GM10847 (cell line): Measurements from ENCODE around the gene ALDH2.

Experiments
- POLR2A ChIP-seq: IDR thresholded peaks from 2 replicates; pipeline ENCODE4 v1.6.1; 2011; ENCODE audit not compliant: insufficient read length; ENCODE audit errors: extremely low read depth

Gene ALDH2

GRCh38 chr12:111777345-111778045 lies 10.8 kb downstream of the ALDH2 start:
- TF ChIP-seq POLR2A, result no peak

- no peak for TF ChIP-seq POLR2A
These were observed 13.4 kb downstream of the ALDH2 start for GRCh38 chr12:111780166-111780565.

- no peak for TF ChIP-seq POLR2A
These were observed 13.9 kb downstream of the ALDH2 start for GRCh38 chr12:111780615-111781014.

GRCh38 chr12:111781085-111781658 lies 14.4 kb downstream of the ALDH2 start:
- no peak for TF ChIP-seq POLR2A

GRCh38 chr12:111783046-111783445 lies 16.3 kb downstream of the ALDH2 start:
- no peak for TF ChIP-seq POLR2A

GRCh38 chr12:111784953-111785352 lies 18.2 kb downstream of the ALDH2 start:
- no peak for TF ChIP-seq POLR2A

GRCh38 chr12:111785651-111786050 lies 18.9 kb downstream of the ALDH2 start:
- TF ChIP-seq POLR2A, result no peak

- no peak for TF ChIP-seq POLR2A
These were observed 21.5 kb downstream of the ALDH2 start for GRCh38 chr12:111788178-111788654.

GRCh38 chr12:111789779-111790178 lies 23.0 kb downstream of the ALDH2 start:
- TF ChIP-seq POLR2A, result no peak

- no peak for TF ChIP-seq POLR2A
These were observed 24.8 kb downstream of the ALDH2 start for GRCh38 chr12:111791507-111791906.

GRCh38 chr12:111792155-111792855 lies 25.6 kb downstream of the ALDH2 start:
- no peak for TF ChIP-seq POLR2A

GRCh38 chr12:111792856-111793235 lies 26.1 kb downstream of the ALDH2 start:
- no peak for TF ChIP-seq POLR2A

GRCh38 chr12:111798182-111798581 lies 31.4 kb downstream of the ALDH2 start:
- TF ChIP-seq POLR2A, result no peak

GRCh38 chr12:111799758-111800157 lies 33.0 kb downstream of the ALDH2 start:
- no peak for TF ChIP-seq POLR2A

- TF ChIP-seq POLR2A, result no peak
These were observed 36.4 kb downstream of the ALDH2 start for GRCh38 chr12:111803038-111803626.

GRCh38 chr12:111803851-111804250 lies 37.1 kb downstream of the ALDH2 start:
- no peak for TF ChIP-seq POLR2A
